OCI-M2 (cell line): ENCODE data around the gene SMOC2.

Experiments used
- DNase-seq: peaks from one replicate; lab custom pipeline; 2025; ENCODE audit not compliant: unreplicated experiment; lab: John Stamatoyannopoulos, UW

The SMOC2 gene

DNA sequence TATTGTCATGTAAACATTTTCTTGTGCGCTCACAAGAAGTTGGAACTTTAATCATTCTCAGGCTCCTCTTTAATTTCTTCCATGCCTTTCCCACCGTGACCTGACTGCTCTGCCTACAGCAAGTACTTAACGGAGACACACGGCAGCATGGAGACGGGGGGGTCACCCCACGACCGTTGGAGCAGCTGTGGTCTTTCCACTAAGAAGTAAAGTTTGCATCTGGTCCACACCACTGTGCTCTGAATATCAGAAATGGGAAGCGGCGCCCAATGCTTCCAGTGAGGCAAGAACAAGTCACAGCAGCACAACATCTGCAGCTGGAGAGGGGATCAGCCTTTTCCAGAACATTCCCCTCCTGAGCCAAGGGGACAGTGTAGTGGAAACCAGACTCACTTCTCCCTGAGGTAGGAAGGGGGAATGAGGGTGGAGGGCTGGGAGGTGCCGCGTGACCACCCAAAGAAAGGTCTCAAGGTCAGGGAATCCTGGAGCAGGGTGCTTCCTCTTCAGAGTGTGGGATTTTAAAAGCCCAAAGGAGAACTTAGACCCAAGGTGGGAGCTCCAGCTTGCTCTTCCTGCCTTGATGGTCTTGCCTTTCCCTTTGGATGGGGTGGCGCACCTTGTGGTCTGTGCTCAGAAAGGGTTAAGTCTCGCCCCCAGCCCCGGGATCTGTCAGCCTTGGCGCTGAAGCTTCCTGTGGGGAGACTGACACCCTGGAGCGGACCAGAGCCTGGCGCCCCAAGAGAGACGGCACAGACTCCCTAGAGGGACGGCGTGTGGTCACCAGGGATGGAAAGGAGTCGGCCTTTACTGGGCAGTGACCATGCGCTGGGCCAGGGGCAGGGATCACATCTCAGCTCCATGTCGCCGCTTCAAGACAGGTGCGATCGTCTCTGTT lies 25.6 kb upstream of the SMOC2 start:
- DNase-seq: no peak

GRCh38 chr6:168415993-168416530 lies 24.9 kb upstream of the SMOC2 start:
- DNase-seq: no peak

DNA sequence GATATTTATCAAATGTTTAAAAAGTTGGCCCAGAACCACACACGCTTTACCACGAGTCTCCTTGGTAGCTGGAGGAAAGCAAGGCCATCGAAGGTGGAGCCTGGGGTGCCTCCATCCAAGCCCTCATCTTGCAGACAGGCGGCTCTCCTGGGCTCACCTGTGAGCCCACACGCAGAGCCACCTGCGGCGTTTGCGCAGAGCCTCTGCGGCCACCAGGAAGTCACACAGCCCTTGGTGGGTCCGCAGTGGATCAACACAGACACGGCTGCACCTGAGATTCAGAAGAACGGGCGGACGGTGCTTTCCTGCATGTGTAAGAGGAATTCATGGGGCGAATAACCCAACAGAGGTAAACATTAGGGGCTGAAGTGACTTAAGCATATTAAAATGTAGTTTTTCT lies 24.5 kb upstream of the SMOC2 start:
- no peak for DNase-seq

DNA sequence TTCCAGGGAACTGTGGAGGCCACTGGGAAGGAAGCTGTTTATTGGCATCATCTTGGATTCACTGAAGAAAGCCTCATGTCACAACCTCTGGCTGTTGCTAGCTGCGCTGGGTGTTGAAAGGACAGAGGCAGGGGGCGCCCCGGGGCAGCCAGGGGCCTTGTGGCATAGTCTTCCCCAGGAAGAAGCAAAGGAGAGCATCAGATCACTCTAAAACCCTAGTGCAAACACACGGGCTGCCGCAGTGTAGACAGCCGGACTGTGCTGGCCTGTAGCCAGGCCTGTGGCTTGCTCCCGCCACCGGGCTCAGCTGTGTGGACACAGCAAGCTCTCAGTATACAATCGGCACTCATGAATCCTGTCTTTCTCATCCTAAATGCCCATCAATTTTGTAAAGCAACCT lies 23.8 kb upstream of the SMOC2 start:
- DNase-seq: no peak

DNA sequence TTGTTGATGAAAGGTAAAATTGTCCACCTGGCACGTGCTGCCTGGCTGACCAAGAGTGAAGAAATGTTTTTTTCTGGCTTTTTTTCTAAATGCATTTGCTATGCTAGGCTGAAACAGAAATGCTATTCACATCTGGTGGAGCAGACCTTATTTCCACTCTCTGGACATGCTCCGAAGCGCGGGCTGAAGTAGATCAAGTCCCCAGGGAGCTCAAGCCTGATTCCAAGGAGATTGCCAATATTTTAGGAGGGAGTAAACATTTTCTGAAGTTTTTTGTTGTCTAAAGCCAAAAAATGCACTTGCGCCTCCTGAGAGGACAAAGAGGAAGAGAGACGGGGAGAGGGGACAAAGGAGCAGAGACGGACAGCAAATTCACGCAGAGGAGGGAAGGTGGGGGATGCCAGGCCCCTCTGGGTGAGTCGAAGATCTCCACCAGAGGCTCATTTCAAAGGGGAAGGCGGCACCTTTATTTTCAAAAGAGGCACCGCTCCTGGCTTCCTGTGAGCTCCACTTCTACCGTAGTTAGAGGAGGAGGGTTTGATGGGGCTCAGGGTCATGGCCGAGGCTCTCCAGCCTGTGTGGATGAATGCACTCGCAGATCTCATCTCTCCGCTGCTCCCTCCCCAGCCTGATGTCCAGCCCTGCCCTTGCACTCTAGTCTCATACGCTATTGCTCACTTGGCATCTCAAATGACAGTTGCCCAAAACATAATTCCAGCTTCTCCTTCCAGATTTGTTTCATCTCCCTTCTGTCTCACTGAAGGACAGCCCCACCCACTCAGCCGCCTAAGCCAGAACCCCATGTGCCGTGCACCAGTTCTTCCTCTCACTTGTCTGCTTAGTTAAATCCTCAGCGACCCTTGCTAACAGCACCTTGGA lies 23.1 kb upstream of the SMOC2 start:
- DNase-seq: no peak

DNA sequence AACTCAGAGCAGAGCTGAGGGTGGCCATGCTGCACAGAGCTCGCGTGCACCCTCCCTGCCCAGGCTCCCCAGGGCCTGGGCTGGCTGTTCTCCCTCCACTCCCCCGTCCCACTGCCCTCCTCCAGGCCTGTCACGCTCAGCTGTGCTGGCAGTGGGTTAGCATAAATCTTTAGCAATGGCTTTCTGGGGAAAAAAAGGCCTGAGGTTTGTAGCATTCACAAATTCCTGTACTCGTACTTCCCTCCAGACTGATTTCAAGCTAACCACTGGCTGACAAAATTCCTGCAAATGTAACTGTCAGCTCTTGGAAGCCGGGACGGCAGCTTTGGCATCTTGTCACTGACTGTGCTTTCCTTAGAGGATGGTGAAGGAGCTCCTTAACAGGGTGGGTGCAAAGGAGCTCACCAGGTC lies 22.3 kb upstream of the SMOC2 start:
- no peak for DNase-seq

- no peak for DNase-seq
Measured at GRCh38 chr6:168419569-168419968, 21.4 kb upstream of the SMOC2 start.

DNA sequence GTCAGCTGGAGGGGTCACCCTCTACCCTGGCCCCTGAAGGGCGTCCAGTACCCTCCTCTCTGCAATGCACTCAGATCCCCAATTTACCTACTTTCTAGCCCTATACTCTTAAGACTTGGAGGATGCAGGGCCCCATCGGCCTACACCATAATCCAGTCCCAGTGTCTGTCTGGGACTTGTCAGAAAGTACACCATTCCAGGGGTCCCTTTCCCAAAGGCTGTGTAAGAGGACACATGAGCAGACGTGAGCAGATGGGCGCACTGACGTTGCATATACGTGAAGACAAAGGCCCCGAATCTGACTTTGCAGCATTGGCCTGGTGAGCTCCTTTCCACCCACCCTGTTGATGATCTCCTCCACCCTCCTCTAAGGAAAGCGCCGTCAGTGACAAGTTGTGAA lies 20.9 kb upstream of the SMOC2 start:
- DNase-seq: no peak

DNA sequence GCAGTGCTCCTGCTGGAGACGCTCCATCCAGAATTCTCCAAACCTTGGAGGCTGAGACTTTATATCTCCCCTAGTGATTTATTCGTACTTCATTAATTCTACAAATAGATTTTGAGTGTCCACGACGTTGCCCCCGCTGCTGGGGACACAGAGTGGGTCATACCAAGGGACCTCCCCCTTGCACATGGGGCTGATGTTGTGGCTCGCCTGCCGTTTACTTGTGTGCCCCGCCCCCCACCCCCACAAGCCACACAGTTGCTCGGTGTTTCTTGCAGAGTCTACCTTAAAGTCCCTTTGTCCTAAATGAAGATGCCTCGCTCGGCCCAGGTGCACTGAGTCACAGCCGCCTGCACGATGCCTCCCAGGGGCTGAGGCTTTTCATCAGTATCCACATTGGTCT lies 20.3 kb upstream of the SMOC2 start:
- DNase-seq: no peak

GRCh38 chr6:168427184-168427583 lies 13.8 kb upstream of the SMOC2 start:
- DNase-seq: no peak

DNA sequence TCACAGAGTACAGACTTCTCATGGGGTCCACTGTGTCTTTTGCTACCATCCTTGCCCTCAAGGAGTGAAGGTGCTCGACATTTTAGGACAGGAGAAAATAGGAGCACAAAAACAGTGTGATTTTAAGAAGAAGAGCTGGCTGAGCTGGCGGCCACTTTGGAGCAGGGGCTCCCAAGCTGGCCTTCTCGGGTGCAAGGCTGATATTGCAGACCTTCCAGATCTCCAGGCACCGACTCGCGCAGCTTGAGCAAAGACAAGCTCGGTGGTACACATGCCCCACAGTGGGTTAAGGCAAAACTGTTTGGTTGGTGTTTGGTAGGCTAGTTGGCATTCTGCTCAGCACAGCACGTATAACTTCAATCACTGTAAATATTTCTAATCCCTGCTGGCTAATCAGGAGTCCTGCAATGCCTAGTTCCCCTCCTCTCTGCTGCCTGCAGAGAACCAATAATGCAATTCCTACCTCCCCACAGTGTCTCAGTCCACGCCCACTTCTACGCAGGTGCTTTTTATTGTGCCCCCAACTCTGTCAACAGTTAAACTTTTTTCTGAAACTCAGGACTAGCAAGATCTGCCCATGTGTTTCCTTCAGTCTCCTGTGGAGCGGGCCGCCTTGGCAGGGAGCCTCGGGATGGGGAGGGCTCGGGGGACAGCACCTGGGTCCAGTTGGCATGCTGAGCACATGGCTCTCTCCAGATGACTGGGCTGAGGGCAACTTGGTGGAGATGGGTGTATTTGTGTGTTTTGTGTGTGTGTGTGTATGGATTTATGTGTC lies 12.7 kb upstream of the SMOC2 start:
- DNase-seq: no peak

- DNase-seq: no peak
Measured at GRCh38 chr6:168428863-168429262, 12.1 kb upstream of the SMOC2 start.

DNA sequence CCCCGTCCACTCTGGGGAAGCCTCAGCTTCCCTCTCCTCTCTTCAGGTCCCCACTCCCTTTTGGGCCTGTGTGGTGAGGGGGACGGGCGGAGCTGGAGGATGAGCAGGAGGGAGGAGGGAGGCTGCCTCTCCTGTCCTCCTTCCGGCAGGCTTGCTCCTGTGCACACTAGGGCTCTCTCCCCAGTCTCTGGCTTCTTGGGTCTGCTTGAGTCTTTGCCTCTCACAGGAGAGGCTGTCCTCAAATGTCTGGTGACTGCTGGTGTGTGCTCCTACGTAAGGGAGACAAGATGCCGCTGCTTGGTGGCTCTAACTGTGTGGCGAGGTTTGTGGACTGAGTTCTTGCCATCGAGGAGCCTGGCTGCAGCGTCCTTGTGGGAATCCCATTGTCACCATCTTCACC lies 8.8 kb upstream of the SMOC2 start:
- no peak for DNase-seq

GRCh38 chr6:168433898-168434297 lies 7.1 kb upstream of the SMOC2 start:
- DNase-seq: no peak

GRCh38 chr6:168434505-168434904 lies 6.5 kb upstream of the SMOC2 start:
- no peak for DNase-seq

DNA sequence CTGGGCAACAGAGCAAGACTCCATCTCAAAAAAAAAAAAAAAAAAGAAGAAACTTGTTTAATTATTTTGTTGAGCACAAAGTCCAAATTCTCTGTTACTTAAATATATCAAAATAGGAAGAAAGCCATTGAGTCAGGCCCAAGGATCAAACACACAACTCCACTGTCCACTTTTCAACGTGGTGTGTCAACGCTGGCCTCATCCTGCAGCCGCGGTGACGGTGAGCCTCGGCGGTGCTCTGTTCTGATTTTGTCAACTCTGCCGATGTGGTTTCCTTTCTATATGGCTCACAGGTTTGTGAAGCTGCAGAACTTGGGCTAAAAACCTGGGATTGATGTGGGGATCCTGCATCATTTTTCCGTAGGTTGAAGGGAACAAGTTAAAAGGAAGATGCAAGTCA lies 3.2 kb upstream of the SMOC2 start:
- DNase-seq: no peak

GRCh38 chr6:168438783-168439520 lies 2.0 kb upstream of the SMOC2 start:
- DNase-seq: no peak

- no peak for DNase-seq
Measured at GRCh38 chr6:168439794-168440450, 1.1 kb upstream of the SMOC2 start.

- DNase-seq: no peak
Measured at GRCh38 chr6:168441434-168442391, 729 bp downstream of the SMOC2 start.
